Mucosa of rectum (tissue), 2 donors: ENCODE measurements around the gene SCML1.

Experiments used
- H3K27ac ChIP-seq, 2 donors: one replicate each; pipeline ENCODE4 v1.7.0; 2013; ENCODE audit warnings: inconsistent platforms in 2 of 2, low read depth in 2 of 2, low read length in 2 of 2
- H3K27me3 ChIP-seq, 2 donors: one replicate each; pipeline ENCODE4 v1.7.0; 2013; ENCODE audit warnings: low read length in 2 of 2; ENCODE audit not compliant: control insufficient read depth in 2 of 2, insufficient read depth in 2 of 2
- H3K36me3 ChIP-seq, 2 donors: one replicate each; pipeline ENCODE4 v1.7.0; 2013; ENCODE audit warnings: low read length in 2 of 2; ENCODE audit not compliant: control insufficient read depth in 2 of 2, insufficient read depth in 2 of 2
- H3K4me1 ChIP-seq, 2 donors: one replicate each; pipeline ENCODE4 v1.7.0; 2013; ENCODE audit warnings: low read length in 2 of 2, mild to moderate bottlenecking in 1 of 2; ENCODE audit not compliant: control insufficient read depth in 2 of 2, insufficient read depth in 2 of 2
- H3K4me3 ChIP-seq, 2 donors: one replicate each; pipeline ENCODE4 v1.7.0; 2013; ENCODE audit warnings: low read length in 2 of 2
- H3K9ac ChIP-seq, 2 donors: one replicate each; pipeline ENCODE4 v1.7.0; 2013; ENCODE audit warnings: low read length in 2 of 2, low read depth in 1 of 2, mild to moderate bottlenecking in 1 of 2
- H3K9me3 ChIP-seq, 2 donors: one replicate each; pipeline ENCODE4 v1.7.0; 2013; ENCODE audit warnings: low read length in 2 of 2; ENCODE audit not compliant: control insufficient read depth in 2 of 2
- donor health status: healthy.
- donor health status: Normal muscosa, but diverticular disease.

Gene SCML1

GRCh38 chrX:17787557-17787956, 50.3 kb downstream of the SCML1 start:
- no peak overlapping the region for H3K27ac ChIP-seq
- H3K9me3 ChIP-seq: no peaks in the 10 kb centered on the region
- H3K4me1 ChIP-seq: no peaks in the 10 kb centered on the region
- H3K9ac ChIP-seq: no peak overlapping the region
- no peak overlapping the region for H3K4me3 ChIP-seq
- no peaks in the 10 kb centered on the region for H3K36me3 ChIP-seq
- peaks cover 3 to 7% of the 10 kb centered on the region in 2 donors for H3K27me3 ChIP-seq

DNA sequence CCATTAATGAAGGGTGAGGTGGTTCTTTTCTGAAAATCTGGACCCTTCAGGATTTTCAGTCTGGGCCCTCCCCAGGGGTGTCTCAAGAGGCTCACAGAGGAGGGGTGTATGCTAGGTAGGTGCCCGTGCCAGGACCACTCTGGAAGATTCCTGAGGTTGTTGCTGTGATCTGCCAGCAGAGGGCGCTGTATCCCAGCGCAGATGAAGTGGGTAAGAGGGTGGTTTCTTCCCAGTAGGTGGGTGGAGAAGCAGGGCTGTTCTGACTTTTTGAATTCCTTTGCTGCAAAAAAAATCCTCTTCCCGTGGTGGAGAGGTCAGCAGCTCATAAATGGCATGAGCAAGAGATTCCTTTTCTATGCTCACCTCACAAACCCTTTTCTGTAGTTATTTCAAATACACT, 51.1 kb downstream of the SCML1 start:
- no peaks in the 10 kb centered on the region for H3K4me1 ChIP-seq
- H3K9ac ChIP-seq: no peak overlapping the region
- no peak overlapping the region for H3K4me3 ChIP-seq
- H3K36me3 ChIP-seq: no peaks in the 10 kb centered on the region
- peaks cover 3 to 7% of the 10 kb centered on the region in 2 donors for H3K27me3 ChIP-seq
- H3K27ac ChIP-seq: no peak overlapping the region
- H3K9me3 ChIP-seq: no peaks in the 10 kb centered on the region

DNA sequence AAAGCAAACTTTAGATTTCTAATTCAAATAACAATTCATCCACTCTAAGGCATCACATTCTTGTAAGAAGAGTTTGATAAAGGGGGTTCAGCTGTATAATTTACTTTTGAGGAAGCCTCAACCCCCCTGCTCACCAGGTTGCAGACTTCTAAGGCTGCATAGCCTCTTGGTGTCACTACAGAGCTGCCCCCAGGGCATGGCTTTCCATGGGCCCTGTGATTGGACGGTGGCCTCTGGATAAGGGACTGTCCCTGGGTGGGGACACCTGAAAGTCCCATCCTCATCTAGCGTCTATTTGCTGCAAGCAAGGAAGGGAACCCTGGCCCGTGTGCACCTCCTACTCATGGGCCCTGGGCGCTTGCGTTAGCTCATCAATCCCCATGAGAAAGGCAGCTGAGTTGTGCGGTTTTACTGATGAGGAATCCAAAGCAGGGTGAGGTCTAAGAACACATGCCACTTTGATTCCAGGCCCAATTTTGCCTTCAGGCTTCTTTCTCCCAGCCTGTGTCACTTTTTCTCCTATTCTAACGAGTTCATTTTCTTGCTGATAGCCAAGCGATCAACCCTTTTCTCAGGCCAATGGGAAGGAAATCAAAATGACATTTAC, 51.8 kb downstream of the SCML1 start:
- H3K36me3 ChIP-seq: no peaks in the 10 kb centered on the region
- no peaks in the 10 kb centered on the region for H3K9me3 ChIP-seq
- H3K27me3 ChIP-seq: peaks cover 3 to 7% of the 10 kb centered on the region in 2 donors
- no peak overlapping the region for H3K27ac ChIP-seq
- H3K4me3 ChIP-seq: no peak overlapping the region
- H3K4me1 ChIP-seq: no peaks in the 10 kb centered on the region
- no peak overlapping the region for H3K9ac ChIP-seq

- Histone ChIP-seq H3K36me3 (no peaks in the 10 kb centered on the region), H3K4me3 (no peak overlapping the region), H3K9me3 (no peaks in the 10 kb centered on the region), H3K27ac (no peak overlapping the region), H3K27me3 (peaks cover 0 to 7% of the 10 kb centered on the region in 2 donors), H3K4me1 (no peaks in the 10 kb centered on the region), H3K9ac (no peak overlapping the region)
Measured at GRCh38 chrX:17792826-17793225, 55.5 kb downstream of the SCML1 start.

DNA sequence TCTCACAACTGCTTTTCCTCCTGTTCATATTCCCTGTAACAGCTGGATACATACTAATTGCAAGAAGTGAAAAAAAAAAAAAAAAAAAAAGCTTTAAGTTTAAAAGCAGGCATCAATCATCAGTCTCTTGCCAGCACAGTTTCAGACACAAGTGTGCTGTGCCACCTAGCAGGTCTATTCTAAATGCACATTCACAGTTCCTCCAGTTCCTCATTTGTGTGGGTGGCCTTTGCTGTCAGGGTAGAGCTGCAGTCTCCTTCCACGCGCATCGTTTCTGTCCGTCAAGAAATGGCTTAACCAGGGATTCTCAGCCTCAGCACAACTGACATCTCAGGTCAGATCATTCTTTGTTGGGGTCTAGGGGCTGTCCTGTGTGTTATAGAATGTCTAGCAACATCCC, 61.6 kb downstream of the SCML1 start:
- no peaks in the 10 kb centered on the region for H3K36me3 ChIP-seq
- no peak overlapping the region for H3K9ac ChIP-seq
- no peak overlapping the region for H3K27ac ChIP-seq
- H3K4me1 ChIP-seq: no peaks in the 10 kb centered on the region
- H3K4me3 ChIP-seq: no peak overlapping the region
- peaks cover 0 to 6% of the 10 kb centered on the region in 2 donors for H3K27me3 ChIP-seq
- no peaks in the 10 kb centered on the region for H3K9me3 ChIP-seq

DNA sequence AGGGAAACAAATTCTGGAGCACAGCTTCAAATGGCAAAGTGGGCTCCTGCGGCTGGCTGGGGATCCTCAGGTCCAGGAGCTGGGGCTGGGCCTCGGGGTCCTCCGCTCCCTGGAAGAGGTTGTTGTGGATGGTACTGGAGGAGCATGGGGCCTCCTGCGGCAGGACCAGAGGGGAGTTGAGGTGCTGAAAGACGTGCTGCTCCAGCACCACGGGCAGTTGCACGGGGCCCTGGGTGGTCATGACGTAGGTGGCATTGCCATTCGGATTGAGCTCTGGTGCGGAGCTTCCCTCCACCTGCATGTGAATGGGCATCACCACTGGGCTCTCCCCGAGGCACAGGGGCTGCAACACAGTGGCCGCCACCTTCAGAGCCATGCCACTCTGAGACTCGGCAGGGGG, 64.1 kb downstream of the SCML1 start:
- Histone ChIP-seq H3K9ac (no peak overlapping the region), H3K27me3 (peaks cover 3 to 8% of the 10 kb centered on the region in 2 donors), H3K36me3 (no peaks in the 10 kb centered on the region), H3K4me3 (no peak overlapping the region), H3K4me1 (no peaks in the 10 kb centered on the region), H3K9me3 (no peaks in the 10 kb centered on the region), H3K27ac (no peak overlapping the region)

GRCh38 chrX:17802756-17803155, 65.5 kb downstream of the SCML1 start:
- Histone ChIP-seq H3K9me3 (no peaks in the 10 kb centered on the region), H3K36me3 (no peaks in the 10 kb centered on the region), H3K4me3 (no peak overlapping the region), H3K27ac (no peak overlapping the region), H3K27me3 (peaks cover 3 to 4% of the 10 kb centered on the region in 2 donors), H3K4me1 (no peaks in the 10 kb centered on the region), H3K9ac (no peak overlapping the region)

- no peaks in the 10 kb centered on the region for H3K9me3 ChIP-seq
- no peaks in the 10 kb centered on the region for H3K4me1 ChIP-seq
- H3K9ac ChIP-seq: no peak overlapping the region
- peaks cover 3 to 4% of the 10 kb centered on the region in 2 donors for H3K27me3 ChIP-seq
- H3K36me3 ChIP-seq: no peaks in the 10 kb centered on the region
- H3K4me3 ChIP-seq: no peak overlapping the region
- no peak overlapping the region for H3K27ac ChIP-seq
Measured at GRCh38 chrX:17803449-17803848, 66.2 kb downstream of the SCML1 start.
